MV-4-11 (cell line): ENCODE data around the gene PLIN3.
"Not testable (repeated sequence)": the region's sequence is repeated elsewhere in the genome, so short reads cannot be mapped to it uniquely, and the experiment has no call there.

Experiments used
- DNase-seq: peaks from one replicate; lab custom pipeline; 2025; lab: John Stamatoyannopoulos, UW

PLIN3 gene

DNA sequence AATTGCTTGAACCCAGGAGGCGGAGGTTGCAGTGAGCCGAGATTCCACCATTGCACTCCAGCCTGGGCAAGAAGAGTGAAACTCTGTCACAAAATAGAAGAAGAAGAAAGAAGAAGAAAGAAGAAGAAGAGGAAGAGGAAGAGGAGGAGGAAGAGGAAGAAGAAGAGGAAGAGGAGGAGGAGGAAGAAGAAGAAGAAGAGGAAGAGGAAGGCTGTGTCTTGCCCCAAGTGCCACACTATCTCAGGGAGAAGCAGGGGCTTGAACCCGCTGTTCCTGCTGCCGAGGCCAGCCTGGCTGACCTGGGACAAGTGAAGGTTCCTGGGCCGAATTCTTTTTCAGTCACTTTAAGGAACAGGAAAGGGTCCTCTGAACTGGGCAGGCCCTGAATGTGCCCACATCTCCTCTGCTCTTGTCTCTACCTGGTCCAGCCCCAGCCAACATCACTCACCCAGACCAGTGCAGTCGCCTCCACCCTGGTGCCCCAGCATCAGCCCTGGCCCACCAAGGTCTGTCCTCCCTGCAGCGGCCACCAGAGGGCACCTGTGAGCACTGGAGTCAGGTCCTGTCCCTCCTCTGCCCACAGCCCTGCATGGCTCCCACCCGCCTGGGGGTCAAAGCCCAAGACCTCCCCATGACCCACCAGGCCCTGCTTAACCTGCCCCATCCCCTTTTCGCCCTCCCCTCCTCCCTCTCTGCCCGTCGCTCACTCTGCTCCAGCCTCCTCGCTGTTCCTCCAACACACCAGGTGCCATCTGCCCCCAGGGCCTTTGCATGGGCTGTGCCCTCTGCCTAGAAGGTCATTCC is 55.9 kb downstream of the PLIN3 start:
- peak; percentile 70 for DNase-seq

DNA sequence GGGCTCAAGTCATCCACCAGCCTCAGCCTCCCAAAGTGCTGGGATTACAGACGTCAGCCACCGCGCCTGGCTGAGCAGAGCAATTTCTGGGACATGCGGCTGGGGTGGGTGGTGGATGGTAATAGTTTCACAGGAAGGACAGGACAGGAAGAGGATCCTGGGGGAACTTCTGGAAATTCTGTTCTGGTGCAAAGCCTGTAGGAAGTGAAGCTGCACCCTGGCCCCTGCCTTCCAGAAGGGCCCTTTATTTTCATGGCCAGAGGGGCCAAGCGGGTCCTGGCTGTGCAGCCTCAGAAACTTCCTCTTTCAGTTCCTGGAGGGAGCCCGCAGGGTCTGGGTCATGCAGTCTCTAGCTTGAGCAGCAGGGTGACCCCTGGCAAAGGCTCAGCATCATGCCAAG is 60.3 kb downstream of the PLIN3 start:
- peak; percentile 100 for DNase-seq

DNA sequence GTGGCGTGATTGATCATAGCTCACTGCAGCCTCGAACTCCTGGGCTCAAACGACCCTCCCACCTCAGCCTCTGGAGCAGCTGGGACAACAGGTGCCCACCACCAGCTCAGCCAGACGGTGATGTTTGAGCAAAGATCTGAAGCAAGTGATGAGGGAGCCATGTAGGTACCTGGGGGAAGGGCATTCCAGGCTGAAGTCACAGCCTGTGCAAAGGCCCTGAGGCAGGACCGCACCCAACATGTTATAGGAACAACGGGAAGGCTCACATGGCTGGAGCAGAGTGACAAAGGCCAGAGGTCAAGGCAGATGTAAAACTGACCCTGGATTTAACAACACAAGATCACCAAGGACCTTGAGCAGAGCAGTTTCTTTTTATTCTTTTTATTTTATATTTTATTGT is 61.1 kb downstream of the PLIN3 start:
- DNase-seq = no peak

DNA sequence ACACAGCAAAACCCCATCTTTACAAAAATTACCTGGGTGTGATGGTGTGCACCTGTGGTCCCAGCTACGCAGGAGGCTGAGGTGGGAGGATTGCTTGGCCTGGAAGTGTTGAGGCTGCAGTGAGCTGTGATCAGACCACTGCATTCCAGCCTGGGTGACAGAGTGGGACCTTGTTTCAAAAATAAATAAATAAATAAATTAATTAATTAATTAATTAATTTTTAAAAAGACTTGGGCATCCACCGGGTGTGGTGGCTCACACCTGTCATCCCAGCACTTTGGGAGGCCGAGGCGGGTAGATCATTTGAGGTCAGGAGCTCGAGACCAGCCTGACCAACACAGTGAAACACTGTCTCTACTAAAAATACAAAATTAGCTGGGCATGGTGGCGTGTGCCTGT is 62.3 kb downstream of the PLIN3 start:
- DNase-seq = not testable (repeated sequence)

DNA sequence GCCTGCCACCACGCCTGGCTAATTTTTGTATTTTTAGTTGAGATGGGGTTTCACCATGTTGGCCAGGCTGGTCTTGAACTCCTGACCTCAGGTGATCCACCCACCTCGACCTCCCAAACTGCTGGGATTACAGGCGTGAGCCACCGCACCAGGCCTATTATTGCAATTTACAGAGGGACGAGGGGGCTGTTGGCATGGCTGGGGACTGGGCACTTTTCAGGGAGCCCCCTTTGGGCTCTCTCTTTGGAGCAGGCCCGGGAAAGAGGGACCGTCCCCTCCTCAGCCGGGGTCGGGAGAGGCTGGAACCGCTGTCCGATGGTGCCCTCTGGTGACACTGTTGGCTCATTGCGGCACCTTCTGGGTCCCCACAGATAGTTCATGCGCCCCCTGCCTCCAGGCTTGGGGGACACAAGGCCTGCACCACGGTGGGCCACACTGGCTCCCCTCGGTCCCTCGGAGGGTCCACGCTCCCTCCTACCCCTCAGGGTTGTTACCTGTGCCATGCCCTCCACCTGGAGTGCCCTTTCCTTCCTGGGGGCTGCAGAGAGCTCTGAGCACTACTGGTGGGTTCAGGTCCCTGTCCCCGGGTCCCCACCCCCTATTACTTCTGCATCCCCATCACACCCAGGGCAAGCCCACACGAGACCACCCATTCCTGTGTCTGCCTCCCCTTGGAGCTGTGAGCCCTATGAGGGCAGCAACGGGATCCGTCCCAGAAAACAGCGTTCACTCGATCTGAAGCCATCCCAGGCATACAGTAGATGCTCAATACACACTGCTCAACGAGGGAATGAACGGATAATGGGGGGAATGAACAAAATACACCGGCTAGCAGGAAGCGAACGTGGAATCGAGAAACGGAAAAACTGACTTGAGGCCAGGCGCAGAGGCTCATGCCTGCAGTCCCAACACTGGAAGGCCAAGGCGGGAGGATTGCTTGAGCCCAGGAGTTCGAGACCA is 63.5 kb downstream of the PLIN3 start:
- DNase-seq = peak; percentile 53

DNA sequence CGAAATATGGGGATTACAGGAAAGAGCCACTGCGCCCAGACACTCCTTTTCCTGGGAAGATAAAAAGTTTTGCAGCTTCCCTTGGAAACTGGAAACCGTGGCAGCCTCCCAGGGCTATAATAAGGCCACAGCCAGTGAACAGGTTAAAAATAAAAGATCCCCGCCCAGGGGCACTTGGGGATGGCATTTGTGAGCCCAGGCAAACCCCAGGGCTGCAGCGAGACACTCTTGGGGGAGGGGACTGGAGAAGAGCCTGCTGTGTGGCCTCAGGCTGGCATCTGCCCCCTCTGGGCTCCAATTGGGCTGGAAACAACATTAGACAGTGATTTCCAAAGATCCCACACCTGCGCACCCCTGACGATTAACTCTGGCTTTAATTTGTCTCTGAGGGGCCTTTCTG is 64.8 kb downstream of the PLIN3 start:
- DNase-seq = no peak

DNA sequence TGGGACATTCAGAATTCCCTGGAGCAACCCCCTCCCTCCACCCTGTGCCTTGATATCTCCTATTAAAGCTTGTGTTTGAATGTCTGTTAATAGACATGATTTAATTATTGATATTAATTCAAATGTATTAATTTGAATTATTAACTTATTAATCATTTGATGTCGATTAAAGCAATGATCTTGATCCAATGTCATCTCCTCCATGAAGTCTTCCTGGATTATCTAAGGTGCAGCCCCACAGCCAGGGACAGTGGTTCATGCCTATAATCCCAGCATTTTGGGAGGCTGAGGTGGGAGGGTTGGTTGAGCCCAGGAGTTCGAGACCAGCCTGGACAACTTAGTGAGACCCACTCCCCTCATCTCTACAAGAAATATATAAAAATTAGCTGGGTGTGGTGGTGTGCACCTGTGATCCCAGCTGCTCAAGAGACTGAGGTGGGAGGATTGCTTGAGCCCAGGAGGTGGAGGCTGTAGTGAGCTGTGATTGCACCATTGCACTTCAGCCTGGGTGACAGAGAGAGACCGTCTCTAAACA is 66.3 kb downstream of the PLIN3 start:
- DNase-seq = no peak

DNA sequence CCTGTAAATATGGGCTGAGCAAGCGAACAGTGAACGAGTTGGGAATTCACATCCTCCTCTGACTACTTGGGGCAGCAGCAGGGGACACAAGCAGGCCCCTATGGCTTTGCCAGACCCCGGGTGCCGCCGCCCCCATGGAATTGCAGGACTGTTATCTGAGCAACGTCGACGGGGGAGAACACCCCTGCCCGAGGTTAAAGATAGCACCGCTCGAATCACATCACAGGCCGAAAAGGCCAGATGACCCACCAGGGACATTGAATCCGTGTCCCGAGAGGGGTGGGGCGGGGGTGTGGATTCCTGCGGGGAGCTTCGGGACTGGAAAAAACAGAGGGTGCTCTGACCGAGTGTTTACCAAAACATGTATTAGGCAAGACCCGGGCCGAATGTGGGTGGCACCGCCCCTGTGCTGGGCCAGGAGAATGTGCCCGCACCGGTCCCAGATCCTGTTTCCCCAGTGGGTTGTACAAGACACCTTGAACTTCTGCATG is 66.8 kb downstream of the PLIN3 start:
- DNase-seq = no peak

DNA sequence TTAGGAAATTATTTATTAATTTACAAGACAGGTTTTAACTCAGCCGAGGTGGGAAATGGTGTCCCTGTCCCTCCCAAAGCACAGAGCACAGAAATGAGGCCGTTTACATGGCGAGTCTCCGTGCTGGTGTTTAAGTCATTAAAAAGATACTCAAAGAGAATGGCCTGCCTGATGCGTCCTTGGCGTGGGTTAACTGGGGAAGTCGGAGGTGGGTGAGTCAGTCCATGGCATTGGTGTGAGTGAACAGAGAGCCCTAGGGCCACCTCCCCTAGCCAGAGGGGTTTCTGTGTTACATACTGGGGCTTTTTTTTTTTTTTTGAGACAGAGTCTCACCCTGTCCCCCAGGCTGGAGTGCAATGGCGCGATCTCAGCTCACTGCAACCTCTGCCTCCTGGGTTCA is 72.1 kb downstream of the PLIN3 start:
- no peak for DNase-seq

DNA sequence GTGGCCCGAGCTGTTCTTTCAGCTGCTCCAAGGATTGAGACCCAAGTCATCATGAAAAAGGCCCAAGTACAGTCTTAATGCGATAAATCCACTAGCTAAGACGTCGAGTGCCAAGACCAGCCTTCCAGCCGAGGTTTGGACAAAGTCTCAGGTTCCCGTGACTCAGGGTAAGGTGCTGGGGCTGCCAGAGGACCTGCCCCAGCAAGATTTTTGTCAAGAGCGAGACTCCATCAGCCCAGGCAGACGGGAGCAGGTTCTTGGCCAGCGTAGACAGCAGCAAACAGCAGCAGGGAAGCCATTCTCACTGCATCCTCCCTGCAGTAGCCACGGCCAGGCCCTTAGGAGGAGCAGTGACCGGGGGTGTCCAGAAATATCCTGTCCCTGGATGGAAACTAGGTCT is 72.5 kb downstream of the PLIN3 start:
- DNase-seq = no peak

DNA sequence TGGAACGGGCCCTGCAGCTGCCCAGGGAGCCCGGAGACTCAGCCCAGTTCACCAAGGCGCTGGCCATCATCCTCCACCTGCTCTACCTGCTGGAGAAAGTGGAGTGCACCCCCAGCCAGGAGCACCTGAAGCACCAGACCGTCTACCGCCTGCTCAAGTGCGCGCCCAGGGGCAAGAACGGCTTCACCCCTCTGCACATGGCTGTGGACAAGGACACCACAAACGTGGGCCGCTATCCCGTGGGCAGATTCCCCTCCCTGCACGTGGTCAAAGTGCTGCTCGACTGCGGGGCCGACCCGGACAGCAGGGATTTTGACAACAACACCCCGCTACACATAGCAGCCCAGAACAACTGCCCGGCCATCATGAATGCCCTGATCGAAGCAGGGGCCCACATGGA is 74.2 kb downstream of the PLIN3 start:
- DNase-seq = not testable (repeated sequence)

DNA sequence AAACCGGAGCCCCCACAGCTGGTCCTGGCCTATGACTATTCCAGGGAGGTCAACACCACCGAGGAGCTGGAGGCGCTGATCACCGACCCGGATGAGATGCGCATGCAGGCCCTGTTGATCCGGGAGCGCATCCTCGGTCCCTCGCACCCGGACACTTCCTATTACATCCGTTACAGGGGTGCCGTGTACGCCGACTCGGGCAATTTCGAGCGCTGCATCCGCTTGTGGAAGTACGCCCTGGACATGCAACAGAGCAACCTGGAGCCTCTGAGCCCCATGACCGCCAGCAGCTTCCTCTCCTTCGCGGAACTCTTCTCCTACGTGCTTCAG is 74.6 kb downstream of the PLIN3 start:
- not testable (repeated sequence) for DNase-seq

DNA sequence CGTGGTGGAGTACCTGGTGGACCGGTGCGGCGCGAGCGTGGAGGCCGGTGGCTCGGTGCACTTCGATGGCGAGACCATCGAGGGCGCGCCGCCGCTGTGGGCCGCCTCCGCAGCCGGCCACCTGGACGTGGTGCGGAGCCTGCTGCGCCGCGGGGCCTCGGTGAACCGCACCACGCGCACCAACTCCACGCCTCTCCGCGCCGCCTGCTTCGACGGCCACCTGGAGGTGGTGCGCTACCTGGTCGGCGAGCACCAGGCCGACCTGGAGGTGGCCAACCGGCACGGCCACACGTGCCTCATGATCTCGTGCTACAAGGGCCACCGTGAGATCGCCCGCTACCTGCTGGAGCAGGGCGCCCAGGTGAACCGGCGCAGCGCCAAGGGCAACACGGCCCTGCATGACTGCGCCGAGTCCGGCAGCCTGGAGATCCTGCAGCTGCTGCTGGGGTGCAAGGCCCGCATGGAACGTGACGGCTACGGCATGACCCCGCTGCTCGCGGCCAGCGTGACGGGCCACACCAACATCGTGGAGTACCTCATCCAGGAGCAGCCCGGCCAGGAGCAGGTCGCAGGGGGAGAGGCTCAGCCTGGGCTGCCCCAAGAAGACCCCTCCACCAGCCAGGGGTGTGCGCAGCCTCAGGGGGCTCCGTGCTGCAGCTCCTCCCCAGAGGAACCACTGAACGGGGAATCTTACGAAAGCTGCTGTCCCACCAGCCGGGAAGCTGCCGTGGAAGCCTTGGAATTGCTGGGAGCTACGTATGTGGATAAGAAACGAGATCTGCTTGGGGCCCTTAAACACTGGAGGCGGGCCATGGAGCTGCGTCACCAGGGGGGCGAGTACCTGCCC is 75.2 kb downstream of the PLIN3 start:
- not testable (repeated sequence) for DNase-seq

DNA sequence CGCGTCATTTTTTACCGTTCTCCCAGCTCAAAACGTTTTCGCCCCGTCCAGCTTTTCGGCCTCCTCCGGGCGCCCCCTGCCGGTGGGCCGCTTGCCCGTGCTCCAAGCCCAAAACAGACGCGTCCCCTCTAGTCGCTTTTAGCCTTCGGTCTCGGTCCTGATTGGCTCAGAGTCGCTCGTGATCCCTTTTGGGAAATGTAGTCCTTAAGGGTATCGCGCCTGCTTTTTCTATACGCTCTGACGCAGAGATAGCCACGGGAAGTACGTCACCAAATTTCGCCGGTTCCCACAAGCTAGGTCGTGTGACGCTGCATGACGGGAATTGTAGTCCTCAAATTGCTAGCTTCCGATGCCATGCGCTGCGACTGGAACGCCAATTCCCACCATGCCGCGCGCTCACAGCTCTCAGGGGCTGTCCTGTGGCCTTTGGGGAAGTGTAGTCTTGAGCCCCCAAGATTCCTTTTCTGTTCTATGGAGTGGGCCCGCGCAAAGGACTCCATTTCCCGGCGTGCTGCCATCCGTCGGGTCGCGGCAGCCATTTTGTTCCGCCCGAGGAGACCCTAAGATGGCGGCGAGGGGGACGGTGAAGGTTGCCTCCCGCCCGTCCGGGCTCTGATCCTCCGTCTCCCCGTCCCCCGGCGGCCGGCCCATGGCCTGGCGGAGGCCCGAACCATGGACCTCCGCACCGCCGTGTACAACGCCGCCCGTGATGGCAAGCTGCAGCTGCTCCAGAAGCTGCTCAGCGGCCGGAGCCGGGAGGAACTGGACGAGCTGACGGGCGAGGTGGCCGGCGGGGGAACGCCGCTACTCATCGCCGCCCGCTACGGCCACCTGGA is 76.1 kb downstream of the PLIN3 start, which contains the start of gene FEM1A:
Gene FEM1A, plus strand, starts transcription at position 552 of the 836 bp plus-strand sequence. Its CDS starts 121 bp downstream, at position 673.
- DNase-seq = peak; percentile 100
